Breast epithelium (tissue), 3 donors: Measurements from ENCODE around the gene RPL18.

Experiments used
- CTCF ChIP-seq, 3 donors: fragments of 450-650 bp; IDR thresholded peaks; one replicate each; pipeline ENCODE4 v1.5.1; 2016 to 2017; ENCODE audit warnings: antibody characterized with exemption in 3 of 3, mild to moderate bottlenecking in 3 of 3, moderate library complexity in 3 of 3
- POLR2AphosphoS5 ChIP-seq, 3 donors: sonication (generic); formaldehyde crosslinking; IDR thresholded peaks; one replicate each; pipeline ENCODE4 v1.6.1; 2017; ENCODE audit warnings: antibody characterized with exemption in 3 of 3

GRCh38 chr19:48627865-48628314 lies 8.9 kb upstream of the RPL18 start:
- TF ChIP-seq CTCF (IDR thresholded peaks at IDR 0.05) (no peak), POLR2AphosphoS5 (IDR thresholded peaks at IDR 0.05) (no peak)
